Common myeloid progenitor, CD34-positive (primary cell): Measurements from ENCODE around the gene MVB12B.

Experiments used
- CTCF ChIA-PET: fragments of 350-600 bp; sonication (Branson Sonifier 250); formaldehyde crosslinking; loops from one replicate; lab custom pipeline; 2021; ENCODE audit warnings: antibody characterized with exemption; lab: Charles Lee
- POLR2A ChIA-PET: fragments of 350-600 bp; sonication (Branson Sonifier 250); formaldehyde crosslinking; loops from one replicate; lab custom pipeline; 2021; ENCODE audit warnings: antibody characterized with exemption; lab: Charles Lee
- DNase-seq, 3 donors: peaks; one replicate each; pipeline versions ENCODE4 v3.0.0 to v3.0.0-alpha.2; 2013
- H3K27ac ChIP-seq, 2 experiments: 1 replicate in 1 of 2; 2 replicates in 1 of 2; pipeline ENCODE4 v1.7.0; 2013; ENCODE audit warnings: inconsistent platforms in 2 of 2, low read length in 2 of 2, mild to moderate bottlenecking in 2 of 2, low read depth in 1 of 2, moderate library complexity in 1 of 2; ENCODE audit not compliant: severe bottlenecking in 2 of 2, insufficient read depth in 1 of 2, poor library complexity in 1 of 2
- H3K27me3 ChIP-seq, 5 experiments: replicated peaks in 2 of 5; 1 replicate in 3 of 5; 2 replicates in 2 of 5; pipeline versions ENCODE4 v1.6.1 to v1.7.0; 2013; ENCODE audit warnings: low read length in 4 of 5, mild to moderate bottlenecking in 2 of 5, moderate library complexity in 2 of 5, inconsistent platforms in 1 of 5; ENCODE audit not compliant: insufficient read depth in 5 of 5, control insufficient read depth in 4 of 5
- H3K36me3 ChIP-seq, 4 experiments: 1 replicate in 2 of 4; 2 replicates in 2 of 4; pipeline versions ENCODE4 v1.6.1 to v1.7.0; 2013; ENCODE audit warnings: low read length in 3 of 4, control low read depth in 1 of 4, mild to moderate bottlenecking in 1 of 4; ENCODE audit not compliant: control insufficient read depth in 4 of 4, insufficient read depth in 4 of 4
- H3K4me1 ChIP-seq, 4 experiments: 1 replicate in 3 of 4; 2 replicates in 1 of 4; pipeline versions ENCODE4 v1.6.1 to v1.7.1; 2013; ENCODE audit warnings: low read length in 3 of 4, mild to moderate bottlenecking in 3 of 4, control low read depth in 1 of 4, inconsistent platforms in 1 of 4, moderate library complexity in 1 of 4; ENCODE audit not compliant: control insufficient read depth in 4 of 4, insufficient read depth in 4 of 4; ENCODE audit errors: control extremely low read depth in 1 of 4
- H3K4me3 ChIP-seq, 7 experiments: 1 replicate in 4 of 7; 2 replicates in 3 of 7; pipeline versions ENCODE4 v1.5.1 to v1.7.0; 2013; ENCODE audit warnings: mild to moderate bottlenecking in 7 of 7, low read length in 6 of 7, moderate library complexity in 6 of 7, inconsistent platforms in 2 of 7, low read depth in 2 of 7, control low read depth in 1 of 7; ENCODE audit not compliant: insufficient read depth in 4 of 7, control insufficient read depth in 1 of 7; ENCODE audit errors: extremely low read depth in 1 of 7
- H3K9me3 ChIP-seq, 5 experiments: 1 replicate in 4 of 5; 2 replicates in 1 of 5; pipeline versions ENCODE4 v1.6.1 to v1.7.1; 2013; ENCODE audit warnings: low read length in 4 of 5, mild to moderate bottlenecking in 2 of 5, inconsistent platforms in 1 of 5, low read depth in 1 of 5, moderate library complexity in 1 of 5; ENCODE audit not compliant: control insufficient read depth in 4 of 5, insufficient read depth in 2 of 5; ENCODE audit errors: control extremely low read depth in 1 of 5
- WGBS: methylation state at CpG from one replicate; pipeline ENCODE4 v1.1.5; 2013; ENCODE audit not compliant: insufficient coverage; 5-methylcytosine and 5-hydroxymethylcytosine counted together

MVB12B gene

GRCh38 chr9:126419475-126419874, 92.8 kb downstream of the MVB12B start:
- H3K36me3 ChIP-seq, result peaks cover 2 to 15% (median 8%) of the 10 kb centered on the region in 4 experiments
- H3K4me3 ChIP-seq, result no peak overlapping the region
- WGBS, result 91% methylated on average over 6 of the region's 6 CpGs
- H3K27me3 ChIP-seq, result no peaks in the 10 kb centered on the region
- peaks cover 0 to 5% (median under 1%) of the 10 kb centered on the region in 4 experiments for H3K4me1 ChIP-seq
- ChIA-PET CTCF (interaction anchor here (0.9 to 2.0 kb wide), 2 partner anchors 19 to 52 kb away, joined by 3 to 5 read pairs; no protein-coding TSS in a partner anchor), POLR2A (no interaction called here)
- no peak for DNase-seq
- no peak overlapping the region for H3K27ac ChIP-seq
- no peaks in the 10 kb centered on the region for H3K9me3 ChIP-seq

GRCh38 chr9:126420135-126420534, 93.5 kb downstream of the MVB12B start:
- no peaks in the 10 kb centered on the region for H3K9me3 ChIP-seq
- ChIA-PET POLR2A (no interaction called here), CTCF (interaction anchor here (0.7 to 2.0 kb wide), 4 partner anchors 13 to 52 kb away, joined by 3 to 5 read pairs (median 4); no protein-coding TSS in a partner anchor)
- H3K4me3 ChIP-seq, result no peak overlapping the region
- H3K27ac ChIP-seq, result no peak overlapping the region
- peaks cover 2 to 18% (median 10%) of the 10 kb centered on the region in 4 experiments for H3K36me3 ChIP-seq
- no peaks in the 10 kb centered on the region for H3K27me3 ChIP-seq
- DNase-seq, result no peak
- H3K4me1 ChIP-seq, result peaks cover 0 to 5% (median under 1%) of the 10 kb centered on the region in 4 experiments
- WGBS, result 91% methylated on average over 6 of the region's 7 CpGs

GRCh38 chr9:126420643-126421564, 94.3 kb downstream of the MVB12B start:
- CTCF ChIA-PET, result interaction anchor here (0.7 to 2.0 kb wide), 4 partner anchors 12 to 1904 kb away, joined by 3 to 5 read pairs (median 4); no protein-coding TSS in a partner anchor
- peaks cover 2 to 18% (median 10%) of the 10 kb centered on the region in 4 experiments for H3K36me3 ChIP-seq
- H3K4me3 ChIP-seq, result no peak overlapping the region
- no peaks in the 10 kb centered on the region for H3K27me3 ChIP-seq
- H3K27ac ChIP-seq, result no peak overlapping the region
- DNase-seq, result no peak
- POLR2A ChIA-PET, result no interaction called here
- H3K9me3 ChIP-seq, result no peaks in the 10 kb centered on the region
- peaks cover 0 to 5% (median under 1%) of the 10 kb centered on the region in 4 experiments for H3K4me1 ChIP-seq
- WGBS, result 98% methylated on average over 16 of the region's 17 CpGs

GRCh38 chr9:126421567-126422428, 95.2 kb downstream of the MVB12B start:
- peaks cover 0 to 5% (median under 1%) of the 10 kb centered on the region in 4 experiments for H3K4me1 ChIP-seq
- no peak for DNase-seq

GRCh38 chr9:126423142-126423915, 96.7 kb downstream of the MVB12B start:
- H3K4me3 ChIP-seq, result no peak overlapping the region
- H3K36me3 ChIP-seq, result peaks cover 2 to 18% (median 10%) of the 10 kb centered on the region in 4 experiments
- DNase-seq, result no peak
- 93% methylated on average over 9 of the region's 10 CpGs for WGBS
- H3K27ac ChIP-seq, result no peak overlapping the region
- no peaks in the 10 kb centered on the region for H3K27me3 ChIP-seq
- no peaks in the 10 kb centered on the region for H3K9me3 ChIP-seq
- POLR2A ChIA-PET, result no interaction called here
- peaks cover 0 to 5% (median under 1%) of the 10 kb centered on the region in 4 experiments for H3K4me1 ChIP-seq
- CTCF ChIA-PET, result no interaction called here

More at GRCh38 chr9:126421567-126422428, 95.2 kb downstream of the MVB12B start:
- Histone ChIP-seq H3K4me3 (no peak overlapping the region), H3K27ac (no peak overlapping the region), H3K9me3 (no peaks in the 10 kb centered on the region), H3K36me3 (peaks cover 2 to 18% (median 10%) of the 10 kb centered on the region in 4 experiments), H3K27me3 (no peaks in the 10 kb centered on the region)
- CTCF ChIA-PET, result interaction anchor here (1.7 kb wide), 1 partner anchor 39 kb away, joined by 5 read pairs; no protein-coding TSS in a partner anchor
- WGBS, result 93% methylated on average over 21 of the region's 25 CpGs
- POLR2A ChIA-PET, result no interaction called here

GRCh38 chr9:126423916-126424185, 97.2 kb downstream of the MVB12B start:
- Histone ChIP-seq H3K4me1 (peaks cover 0 to 7% (median 3%) of the 10 kb centered on the region in 4 experiments), H3K4me3 (no peak overlapping the region), H3K27me3 (no peaks in the 10 kb centered on the region), H3K36me3 (peaks cover 2 to 18% (median 10%) of the 10 kb centered on the region in 4 experiments), H3K27ac (no peak overlapping the region), H3K9me3 (no peaks in the 10 kb centered on the region)
- ChIA-PET CTCF (no interaction called here), POLR2A (no interaction called here)
- no peak for DNase-seq
- WGBS, result no CpG with 5 or more reads among the region's 3 CpGs
